NT2/D1 (cell line): ENCODE measurements around the gene NFE2L1.

Experiments used
- YY1 ChIP-seq: IDR thresholded peaks from 2 replicates; pipeline ENCODE4 v1.6.1; 2011; ENCODE audit not compliant: insufficient read length, insufficient read depth
- ZNF274 ChIP-seq: IDR thresholded peaks from 2 replicates; pipeline ENCODE4 v1.6.1; 2011; ENCODE audit warnings: mild to moderate bottlenecking, low read depth, low read length

DNA sequence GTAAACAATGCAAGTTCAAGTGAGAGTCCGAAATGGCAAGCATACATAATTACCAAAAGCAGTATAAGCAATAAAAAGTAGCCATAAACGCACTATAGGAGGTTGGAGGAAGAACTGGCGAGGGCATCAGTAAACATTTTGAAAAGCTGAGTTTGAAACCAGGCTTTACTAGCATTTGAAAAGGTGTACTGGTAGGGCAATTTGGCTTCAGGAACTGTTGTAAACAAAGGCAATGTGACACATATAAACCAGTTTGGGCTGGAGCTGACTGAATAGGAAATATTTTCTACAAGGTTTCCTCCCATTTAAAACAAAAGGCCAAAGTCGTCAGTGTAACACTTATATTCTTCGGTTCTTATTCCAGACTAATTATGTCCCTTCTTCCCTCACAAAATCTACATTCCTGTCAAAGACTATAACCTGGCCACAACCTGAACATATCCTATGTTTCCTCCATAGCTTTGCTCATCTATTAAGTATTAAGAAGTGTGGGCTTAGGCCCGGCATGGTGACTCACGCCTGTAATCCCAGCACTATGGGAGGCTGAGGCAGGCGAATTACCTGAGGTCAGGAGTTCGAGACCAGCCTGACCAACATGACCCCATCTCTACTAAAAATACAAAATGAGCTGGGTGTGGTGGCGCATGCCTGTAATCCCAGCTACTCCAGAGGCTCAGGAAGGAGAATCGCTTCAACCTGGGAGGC, 45.3 kb downstream of the NFE2L1 start:
- no peak for TF ChIP-seq YY1
- no peak for TF ChIP-seq ZNF274
